Heart right ventricle (tissue), 16 donors: ENCODE data around the gene MARCHF4. TPM values are rescaled to one million over a fixed set of nuclear protein-coding genes. Genes with fewer than 3 reads are reported as not detected.

Experiments used
- ATAC-seq, 8 donors: fragments of 200-7000 bp; cut with Tn5 transposase; one replicate each; pipeline ENCODE4 v1.9.1; 2020; ENCODE audit warnings: mild to moderate bottlenecking in 8 of 8, moderate library complexity in 8 of 8, moderate number of reproducible peaks in 1 of 8
- DNase-seq, 2 donors: peaks; one replicate each; pipeline ENCODE4 v3.0.0-alpha.2; 2020
- H3K27ac ChIP-seq, 10 donors: fragments of 200-600 bp; sonication (generic) in 2 of 10; one replicate each; pipeline versions ENCODE4 v1.5.0 to v1.8.0; 2020 to 2022; ENCODE audit warnings: mild to moderate bottlenecking in 3 of 10
- H3K27me3 ChIP-seq, 7 donors: fragments of 200-600 bp; one replicate each; pipeline ENCODE4 v1.8.0; 2021 to 2022; ENCODE audit warnings: mild to moderate bottlenecking in 2 of 7
- H3K36me3 ChIP-seq, 9 donors: fragments of 200-600 bp; sonication (generic) in 1 of 9; one replicate each; pipeline versions ENCODE4 v1.5.0 to v1.8.0; 2020 to 2022; ENCODE audit warnings: mild to moderate bottlenecking in 2 of 9
- H3K4me1 ChIP-seq, 9 donors: fragments of 200-600 bp; sonication (generic) in 1 of 9; one replicate each; pipeline versions ENCODE4 v1.5.0 to v1.8.0; 2020 to 2022; ENCODE audit warnings: mild to moderate bottlenecking in 4 of 9
- H3K4me3 ChIP-seq, 10 donors: fragments of 200-600 bp; sonication (generic) in 2 of 10; one replicate each; pipeline versions ENCODE4 v1.5.0 to v1.8.0; 2020 to 2022; ENCODE audit warnings: mild to moderate bottlenecking in 7 of 10, moderate library complexity in 2 of 10
- H3K9me3 ChIP-seq, 11 donors: fragments of 200-600 bp in 10 of 11; sonication (generic) in 2 of 11; one replicate each; pipeline versions ENCODE4 v1.5.0 to v1.8.0; 2013 to 2022; ENCODE audit warnings: mild to moderate bottlenecking in 2 of 11, control low read depth in 1 of 11, moderate library complexity in 1 of 11
- WGBS, 2 donors: extraction: QIAGEN DNeasy Blood & Tissue Kit; methylation state at CpG; one replicate each; pipeline ENCODE4 v1.1.7; 2013; ENCODE audit warnings: inconsistent platforms in 1 of 2; 5-methylcytosine and 5-hydroxymethylcytosine counted together
- intact Hi-C, 10 donors: fragments of 100-400 bp; cut with DNase I; formaldehyde crosslinking; loops; one replicate each; pipeline versions ENCODE4 v1.11.1 to v1.14.2; 2022
- polyA plus RNA-seq, 2 donors: library from polyadenylated mRNA; stranded (reverse); fragments of 200-250 nt; gene quantifications; one replicate each; pipeline ENCODE4 v1.2.3, GENCODE V29; 2013
- total RNA-seq, 10 donors: library from RNA; stranded (reverse); fragmentation: NEBNext Ultra II Directional in 3 of 10; extraction: Animal tissue kit (Norgen Biotek cat#: 25700) in 3 of 10; gene quantifications; one replicate each; pipeline versions ENCODE4 v1.2.1 to v1.2.4, GENCODE V29; 2021 to 2023
- TF ChIP-seq, protein P1 (sequence below), 9 donors: fragments of 200-600 bp; sonication (generic) in 2 of 9; IDR thresholded peaks; one replicate each; pipeline versions ENCODE4 v1.5.0 to v1.8.0; 2021 to 2022; ENCODE audit warnings: antibody characterized with exemption in 9 of 9, mild to moderate bottlenecking in 5 of 9, moderate library complexity in 1 of 9
- donor health status: Arrhythmogenic right ventricular cardiomyopathy.
- donor health status: ischemic (EF 13 %, LVEDD 7.1; RV severe dilation, severe dysfunction).
- donor health status: healthy with polysubstance abuse.
- donor health status: DM: no; HTN: yes; CAD: no.
- donor health status: DM: no; HTN: no; CAD: no.
- donor health status: ischemic (EF 25% LVEDD 6.9; RV normal size, moderate dysfunction).
- donor health status: ischemic (EF 25% LVEDD 5.7; RV mildly dilated, moderate dysfunction).
- donor health status: healthy.
- donor health status: DM: yes; HTN: yes; CAD: no.
- donor health status: Ischemic cardiomyopathy.
- donor health status: ischemic (EF 35%, LVEDD 5.7; RV mildly dilated, moderate dysfunction).
- donor health status: nonischemic (EF 11% LVEDD 7.7; RV severe dilation, severe dysfunction).
- donor health status: DM: yes; HTN: yes; CAD: no.
- donor health status: PGD.
- donor health status: ischemic (EF 29% LVEDD 5.4; RV normal size, mild dysfunction).
- donor health status: nonischemic (EF 23%, LVEDD 6.1; RV moderate dilation, normal function).

The MARCHF4 gene
- total and polyA plus RNA-seq, 12 donors, result 0.01 to 0.40 (median 0.08) TPM; not detected in 8

DNA sequence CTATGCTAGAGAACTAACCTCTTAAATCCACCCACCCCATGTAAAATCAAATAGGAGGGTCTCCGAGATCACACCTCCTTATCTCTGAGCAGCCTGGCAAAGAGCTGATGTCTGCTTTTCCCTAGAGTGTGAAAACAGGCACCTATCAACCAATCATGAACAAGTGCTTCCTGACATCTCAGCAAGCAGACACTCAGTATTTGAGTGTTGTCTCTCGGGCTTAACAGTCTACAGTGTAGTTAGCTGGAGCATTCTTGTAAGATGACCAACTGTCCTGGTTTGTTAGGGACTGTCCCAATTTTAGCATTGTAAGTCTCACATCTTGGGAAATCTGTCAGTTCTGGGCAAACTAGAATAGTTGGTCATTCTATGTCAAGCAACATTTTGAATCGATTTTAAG, 26.4 kb downstream of the MARCHF4 start:
- TF ChIP-seq, protein P1, sequence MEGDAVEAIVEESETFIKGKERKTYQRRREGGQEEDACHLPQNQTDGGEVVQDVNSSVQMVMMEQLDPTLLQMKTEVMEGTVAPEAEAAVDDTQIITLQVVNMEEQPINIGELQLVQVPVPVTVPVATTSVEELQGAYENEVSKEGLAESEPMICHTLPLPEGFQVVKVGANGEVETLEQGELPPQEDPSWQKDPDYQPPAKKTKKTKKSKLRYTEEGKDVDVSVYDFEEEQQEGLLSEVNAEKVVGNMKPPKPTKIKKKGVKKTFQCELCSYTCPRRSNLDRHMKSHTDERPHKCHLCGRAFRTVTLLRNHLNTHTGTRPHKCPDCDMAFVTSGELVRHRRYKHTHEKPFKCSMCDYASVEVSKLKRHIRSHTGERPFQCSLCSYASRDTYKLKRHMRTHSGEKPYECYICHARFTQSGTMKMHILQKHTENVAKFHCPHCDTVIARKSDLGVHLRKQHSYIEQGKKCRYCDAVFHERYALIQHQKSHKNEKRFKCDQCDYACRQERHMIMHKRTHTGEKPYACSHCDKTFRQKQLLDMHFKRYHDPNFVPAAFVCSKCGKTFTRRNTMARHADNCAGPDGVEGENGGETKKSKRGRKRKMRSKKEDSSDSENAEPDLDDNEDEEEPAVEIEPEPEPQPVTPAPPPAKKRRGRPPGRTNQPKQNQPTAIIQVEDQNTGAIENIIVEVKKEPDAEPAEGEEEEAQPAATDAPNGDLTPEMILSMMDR (IDR thresholded peaks at IDR 0.05), result no peak

DNA sequence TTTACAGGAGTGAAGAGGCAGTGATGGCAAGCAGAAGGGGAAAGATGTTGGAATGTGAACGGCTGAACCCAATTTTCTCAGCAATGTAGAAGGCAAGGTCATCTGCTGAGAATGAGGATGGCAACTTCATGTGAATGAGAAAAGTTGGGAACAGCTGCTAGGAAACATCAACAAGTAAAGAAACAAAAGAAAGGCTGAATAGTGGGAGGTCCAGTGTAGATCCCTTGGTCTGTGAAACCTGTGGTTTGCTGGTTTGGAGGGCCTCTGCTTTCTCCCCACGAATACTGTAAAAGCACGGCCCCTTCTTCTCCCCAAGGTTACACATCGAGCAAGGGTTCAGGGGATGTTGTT, 27.4 kb downstream of the MARCHF4 start:
- no peak overlapping the region for H3K27ac ChIP-seq
- no peak overlapping the region for H3K4me3 ChIP-seq
- WGBS, 2 donors, result 67 to 73% methylated on average over 4 of the region's 4 CpGs
- no peaks in the 10 kb centered on the region for H3K9me3 ChIP-seq
- peaks cover 6 to 20% (median 13%) of the 10 kb centered on the region in 9 donors for H3K4me1 ChIP-seq
- no peaks in the 10 kb centered on the region for H3K36me3 ChIP-seq
- intact Hi-C loops, result no loop called here
- TF ChIP-seq, protein P1 (IDR thresholded peaks at IDR 0.05), result no peak
- ATAC-seq (no peak), DNase-seq (no peak)
- H3K27me3 ChIP-seq, result peaks cover 0 to 11% (median 0%) of the 10 kb centered on the region in 7 donors

More for the DNA sequence above, 26.4 kb downstream of the MARCHF4 start:
- H3K27me3 ChIP-seq, result peaks cover 0 to 11% (median 0%) of the 10 kb centered on the region in 7 donors
- intact Hi-C loops, result no loop called here
- DNase-seq (no peak), ATAC-seq (no peak)
- H3K36me3 ChIP-seq, result no peaks in the 10 kb centered on the region
- no peak overlapping the region for H3K4me3 ChIP-seq
- H3K4me1 ChIP-seq, result peaks cover 0 to 11% (median 6%) of the 10 kb centered on the region in 9 donors
- H3K9me3 ChIP-seq, result no peaks in the 10 kb centered on the region
- no peak overlapping the region for H3K27ac ChIP-seq
- 57 to 67% methylated on average over 3 of the region's 3 CpGs for WGBS, 2 donors

GRCh38 chr2:216344206-216344949, 27.9 kb downstream of the MARCHF4 start:
- H3K36me3 ChIP-seq, result no peaks in the 10 kb centered on the region
- DNase-seq (no peak), ATAC-seq (no peak)
- H3K27ac ChIP-seq, result no peak overlapping the region
- intact Hi-C loops, result no loop called here
- peaks cover 0 to 11% (median 0%) of the 10 kb centered on the region in 7 donors for H3K27me3 ChIP-seq
- no peaks in the 10 kb centered on the region for H3K9me3 ChIP-seq
- TF ChIP-seq, protein P1 (IDR thresholded peaks at IDR 0.05), result no peak
- H3K4me1 ChIP-seq, result peaks cover 9 to 26% (median 18%) of the 10 kb centered on the region in 9 donors
- 70 to 72% methylated on average over 9 of the region's 9 CpGs for WGBS, 2 donors
- H3K4me3 ChIP-seq, result no peak overlapping the region

- Histone ChIP-seq H3K36me3 (no peaks in the 10 kb centered on the region), H3K4me1 (peaks cover 9 to 30% (median 19%) of the 10 kb centered on the region in 9 donors), H3K27me3 (peaks cover 0 to 11% (median 0%) of the 10 kb centered on the region in 7 donors), H3K4me3 (no peak overlapping the region), H3K27ac (no peak overlapping the region), H3K9me3 (no peaks in the 10 kb centered on the region)
- no peak for DNase-seq
- 63 to 71% methylated on average over 7 of the region's 7 CpGs for WGBS, 2 donors
- no peak for ATAC-seq
- intact Hi-C loops, result no loop called here
- TF ChIP-seq, protein P1 (IDR thresholded peaks at IDR 0.05), result no peak
Observed at GRCh38 chr2:216343221-216343980, 28.9 kb downstream of the MARCHF4 start.
